Astrocyte (in vitro differentiated cells and primary cell): ENCODE results near the gene ADARB2.

Experiments used
- CTCF ChIP-seq: IDR thresholded peaks from 2 replicates; pipeline ENCODE4 v1.5.1; 2011; ENCODE audit warnings: low read depth, mild to moderate bottlenecking, inconsistent platforms, low read length, moderate library complexity; ENCODE audit not compliant: insufficient read depth
- EZH2 ChIP-seq: IDR thresholded peaks from 2 replicates; pipeline ENCODE4 v1.6.1; 2012; ENCODE audit warnings: mild to moderate bottlenecking, low read length, inconsistent platforms; ENCODE audit not compliant: insufficient read depth

- TF ChIP-seq CTCF (no peak), EZH2 (no peak)
Observed at GRCh38 chr10:1573981-1574380, 163.3 kb downstream of the ADARB2 start.
